ENCODE results near the gene ITCH.

Gene ITCH

DNA sequence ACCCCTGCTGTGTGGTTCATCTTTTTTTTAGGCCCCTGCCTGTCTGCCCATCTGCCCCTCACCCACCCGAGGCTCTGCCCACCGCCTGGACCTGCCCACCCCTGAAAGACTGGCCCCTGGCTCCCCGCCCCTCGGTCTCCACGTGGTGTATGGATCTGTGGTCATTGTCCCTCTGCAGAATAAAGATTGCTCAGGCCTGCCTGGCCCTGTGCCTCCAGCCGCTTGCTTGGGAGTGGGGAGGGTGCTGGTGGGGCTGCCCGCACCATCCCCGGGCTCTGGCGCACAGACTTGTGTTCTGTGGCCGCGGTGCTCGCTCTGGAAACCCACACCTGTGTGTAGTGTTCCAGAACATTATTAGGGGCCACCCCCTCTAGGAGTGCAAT is 197.1 kb downstream of the ITCH start:
- no peak for DNase-seq

DNA sequence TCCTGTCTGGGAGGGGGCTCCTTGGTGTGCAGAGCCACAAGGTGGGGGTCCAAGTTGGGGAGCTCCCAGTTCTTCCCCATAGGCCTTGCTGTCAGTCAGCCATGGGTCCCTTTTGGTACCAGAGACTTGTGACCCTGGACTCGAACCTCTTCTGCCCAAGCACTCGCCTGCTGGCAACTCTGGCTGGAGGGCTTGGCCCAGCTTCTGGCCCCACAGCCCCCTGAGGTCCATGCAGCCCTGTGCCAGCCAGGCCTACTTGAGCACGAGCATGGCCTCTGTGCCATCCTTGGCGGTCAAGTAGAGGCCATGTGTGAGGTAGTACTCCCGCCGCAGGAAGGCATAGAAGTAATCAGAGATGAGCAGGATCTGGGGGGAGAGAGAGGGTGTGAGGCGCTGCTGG is 197.5 kb downstream of the ITCH start:
- DNase-seq = no peak
